Raji (cell line): ENCODE results near the gene ZNHIT6.

Source experiments
- POLR2A ChIP-seq: IDR thresholded peaks from 2 replicates; pipeline ENCODE4 v1.6.1; 2011; ENCODE audit warnings: low read depth, low read length, control low read depth; ENCODE audit not compliant: insufficient read depth

ZNHIT6 gene

GRCh38 chr1:85630493-85630892 lies 77.7 kb downstream of the ZNHIT6 start:
- no peak for TF ChIP-seq POLR2A

- TF ChIP-seq POLR2A, result no peak
These were observed 78.7 kb downstream of the ZNHIT6 start for GRCh38 chr1:85629532-85629920.

GRCh38 chr1:85628791-85629531 lies 79.3 kb downstream of the ZNHIT6 start:
- no peak for TF ChIP-seq POLR2A

GRCh38 chr1:85626818-85627217 lies 81.4 kb downstream of the ZNHIT6 start:
- TF ChIP-seq POLR2A, result no peak

- no peak for TF ChIP-seq POLR2A
These were observed 83.9 kb downstream of the ZNHIT6 start for GRCh38 chr1:85624361-85624760.

GRCh38 chr1:85623061-85623471 lies 85.2 kb downstream of the ZNHIT6 start:
- TF ChIP-seq POLR2A, result no peak

- no peak for TF ChIP-seq POLR2A
These were observed 86.8 kb downstream of the ZNHIT6 start for GRCh38 chr1:85621430-85621829.

GRCh38 chr1:85617633-85618100 lies 90.6 kb downstream of the ZNHIT6 start:
- TF ChIP-seq POLR2A, result no peak

- TF ChIP-seq POLR2A, result no peak
These were observed 91.5 kb downstream of the ZNHIT6 start for GRCh38 chr1:85616736-85617135.

- TF ChIP-seq POLR2A, result no peak
These were observed 91.9 kb downstream of the ZNHIT6 start for GRCh38 chr1:85616364-85616705.

- TF ChIP-seq POLR2A, result no peak
These were observed 92.5 kb downstream of the ZNHIT6 start for GRCh38 chr1:85615586-85616363.

GRCh38 chr1:85612704-85613361 lies 95.4 kb downstream of the ZNHIT6 start:
- no peak for TF ChIP-seq POLR2A

GRCh38 chr1:85611856-85612255 lies 96.4 kb downstream of the ZNHIT6 start:
- no peak for TF ChIP-seq POLR2A

- no peak for TF ChIP-seq POLR2A
These were observed 96.8 kb downstream of the ZNHIT6 start for GRCh38 chr1:85611425-85611824.

- TF ChIP-seq POLR2A, result no peak
These were observed 98.3 kb downstream of the ZNHIT6 start for GRCh38 chr1:85609976-85610375.

GRCh38 chr1:85608851-85609250 lies 99.4 kb downstream of the ZNHIT6 start:
- TF ChIP-seq POLR2A, result no peak
